ENCODE data around the gene DDA1. TPM values are rescaled to one million over a fixed set of nuclear protein-coding genes. Genes with fewer than 3 reads are reported as not detected.

The DDA1 gene
- 10 to 100 TPM; 31.6 to 41.9 (median 39.5) TPM for total RNA-seq
- 10 to 100 TPM; 19.7 to 30.9 TPM for polyA plus RNA-seq
- 35.0 reads per million, percentile 63 among the genes with 10 or more reads in this experiment for total RNA-seq

- POLR2A ChIA-PET = interaction anchor here (0.6 to 5.8 kb wide), 14 partner anchors 12 to 1223 kb away, joined by 3 to 56 read pairs (median 4); partner anchors contain the start of genes ANO8, BABAM1, GTPBP3 and MVB12A
- H3K27ac ChIP-seq (ENCODE audit: low read depth, low read length) = peak within 1 kb of the TSS; percentile 87
- peak within 1 kb of the TSS; percentile 91 to 98 (median 94) for H3K27ac Mint-ChIP-seq
- ATAC-seq (peak; percentile 92), DNase-seq (peak; percentile 81 to 100 (median 99))
- CTCF ChIA-PET = interaction anchor here (0.5 to 1.9 kb wide), 7 partner anchors 16 to 80 kb away, joined by 3 to 8 read pairs (median 5); partner anchors contain the start of gene BABAM1
- H3K27me3 ChIP-seq (ENCODE audit: control insufficient read depth in 2 of 2, insufficient read depth in 2 of 2, low read length in 2 of 2) = no peaks in the 10 kb centered on the region
- peaks cover 32 to 60% (median 50%) of the 10 kb centered on the region in 7 donors for H3K4me1 Mint-ChIP-seq
- H3K4me1 ChIP-seq (ENCODE audit: control insufficient read depth in 2 of 2, insufficient read depth in 2 of 2, low read length in 2 of 2) = peaks cover 22 to 28% of the 10 kb centered on the region in 2 donors
- H3K27me3 Mint-ChIP-seq = no peaks in the 10 kb centered on the region
- H3K9me3 Mint-ChIP-seq = no peaks in the 10 kb centered on the region
- H3K4me3 ChIP-seq (ENCODE audit: low read length) = peak within 1 kb of the TSS; percentile 86
- intact Hi-C loops (cut with micrococcal nuclease) = loop anchor here (1.0 to 10.0 kb wide), 13 partner anchors 17 to 1932 kb away; partner anchors contain the start of genes C19orf44 (in 2 of the 2), CALR3 (in 2 of the 2), GTPBP3 (in 2 of the 2) and HAUS8 (in 2 of the 2)
- H3K9me3 ChIP-seq (ENCODE audit: control insufficient read depth in 2 of 3, low read length in 3 of 3) = no peaks in the 10 kb centered on the region
- peaks cover 0 to 8% (median 0%) of the 10 kb centered on the region in 5 donors for H3K36me3 Mint-ChIP-seq
- H3K4me3 Mint-ChIP-seq = peak within 1 kb of the TSS; percentile 91 to 100 (median 97)
- peaks cover 0 to 29% (median 9%) of the 10 kb centered on the region in 3 experiments for H3K36me3 ChIP-seq (ENCODE audit: control insufficient read depth in 2 of 3, insufficient read depth in 3 of 3, low read length in 3 of 3)
These were observed at the start of gene DDA1 for GRCh38 chr19:17309198-17309964. Gene DDA1 (plus strand): TSS chr19:17309563. CDS start chr19:17309655, 92 bp downstream.

GRCh38 chr19:17259934-17260333 lies 49.4 kb upstream of the DDA1 start:
- Mint-ChIP-seq H3K4me1 (peaks cover 5 to 14% (median 13%) of the 10 kb centered on the region in 7 donors), H3K36me3 (no peaks in the 10 kb centered on the region), H3K4me3 (no peak overlapping the region), H3K27ac (no peak overlapping the region), H3K27me3 (no peaks in the 10 kb centered on the region), H3K9me3 (no peaks in the 10 kb centered on the region)
- intact Hi-C loops (cut with micrococcal nuclease) = loop anchor here (1.0 to 2.0 kb wide), 3 partner anchors 13 to 131 kb away; no protein-coding TSS in a partner anchor
- H3K9me3 ChIP-seq (ENCODE audit: control insufficient read depth in 2 of 3, low read length in 3 of 3) = no peaks in the 10 kb centered on the region
- no peak overlapping the region for H3K27ac ChIP-seq (ENCODE audit: low read depth, low read length)
- H3K27me3 ChIP-seq (ENCODE audit: control insufficient read depth in 2 of 2, insufficient read depth in 2 of 2, low read length in 2 of 2) = no peaks in the 10 kb centered on the region
- ChIA-PET CTCF (interaction anchor here (0.6 to 6.0 kb wide), 10 partner anchors 23 to 893 kb away, joined by 3 to 36 read pairs (median 3); partner anchors contain the start of gene ANKLE1), POLR2A (interaction anchor here (0.6 to 3.5 kb wide), 5 partner anchors 12 to 111 kb away, joined by 3 to 11 read pairs (median 3); partner anchors contain the start of gene ANKLE1)
- no peak for ATAC-seq
- H3K4me3 ChIP-seq (ENCODE audit: low read length) = no peak overlapping the region
- no peaks in the 10 kb centered on the region for H3K36me3 ChIP-seq (ENCODE audit: control insufficient read depth in 2 of 3, insufficient read depth in 3 of 3, low read length in 3 of 3)
- H3K4me1 ChIP-seq (ENCODE audit: control insufficient read depth in 2 of 2, insufficient read depth in 2 of 2, low read length in 2 of 2) = peaks cover 0 to 6% of the 10 kb centered on the region in 2 donors
- DNase-seq = no peak

DNA sequence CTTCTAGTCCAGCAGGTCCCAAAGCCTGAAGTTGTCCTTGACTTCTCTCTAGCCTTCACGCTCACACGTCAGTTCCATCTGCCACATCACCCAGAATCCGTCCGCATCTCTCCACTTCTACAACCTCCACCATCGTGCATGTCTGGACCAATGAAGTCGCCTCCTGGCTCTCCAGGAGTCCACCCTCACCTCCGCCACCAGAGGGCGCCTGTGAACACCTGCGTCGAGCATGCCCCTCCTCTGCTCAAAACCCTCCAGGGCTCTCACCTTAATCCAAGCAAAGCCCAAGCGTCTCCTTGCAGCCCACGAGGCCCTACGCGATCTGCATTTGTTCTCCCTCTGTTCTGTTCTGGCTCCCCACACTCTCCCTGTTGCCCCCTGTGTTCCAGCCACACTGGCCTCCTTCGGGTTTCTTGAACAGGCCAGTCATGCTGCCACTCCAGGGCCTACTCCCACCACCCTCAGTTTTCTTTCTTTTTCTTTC lies 48.5 kb upstream of the DDA1 start:
- ChIA-PET CTCF (interaction anchor here (0.6 to 6.0 kb wide), 9 partner anchors 22 to 894 kb away, joined by 3 to 36 read pairs (median 3); partner anchors contain the start of gene ANKLE1), POLR2A (interaction anchor here (3.5 kb wide), 1 partner anchor 21 kb away, joined by 11 read pairs; the partner anchor contains the start of gene ANKLE1)
- Mint-ChIP-seq H3K27me3 (no peaks in the 10 kb centered on the region), H3K36me3 (no peaks in the 10 kb centered on the region), H3K27ac (peak overlapping the region in 3 of 9 donors; percentile 2 to 82 (median 24)), H3K4me1 (peaks cover 5 to 14% (median 13%) of the 10 kb centered on the region in 7 donors), H3K4me3 (no peak overlapping the region), H3K9me3 (no peaks in the 10 kb centered on the region)
- H3K27ac ChIP-seq (ENCODE audit: low read depth, low read length) = no peak overlapping the region
- no peaks in the 10 kb centered on the region for H3K36me3 ChIP-seq (ENCODE audit: control insufficient read depth in 2 of 3, insufficient read depth in 3 of 3, low read length in 3 of 3)
- H3K27me3 ChIP-seq (ENCODE audit: control insufficient read depth in 2 of 2, insufficient read depth in 2 of 2, low read length in 2 of 2) = no peaks in the 10 kb centered on the region
- ATAC-seq (peak; percentile 100), DNase-seq (peak; percentile 76 to 90 (median 86))
- H3K4me3 ChIP-seq (ENCODE audit: low read length) = no peak overlapping the region
- intact Hi-C loops (cut with micrococcal nuclease) = loop anchor here (1.0 to 2.0 kb wide), 6 partner anchors 14 to 194 kb away; no protein-coding TSS in a partner anchor
- H3K4me1 ChIP-seq (ENCODE audit: control insufficient read depth in 2 of 2, insufficient read depth in 2 of 2, low read length in 2 of 2) = peaks cover 0 to 10% of the 10 kb centered on the region in 2 donors
- H3K9me3 ChIP-seq (ENCODE audit: control insufficient read depth in 2 of 3, low read length in 3 of 3) = no peaks in the 10 kb centered on the region

DNA sequence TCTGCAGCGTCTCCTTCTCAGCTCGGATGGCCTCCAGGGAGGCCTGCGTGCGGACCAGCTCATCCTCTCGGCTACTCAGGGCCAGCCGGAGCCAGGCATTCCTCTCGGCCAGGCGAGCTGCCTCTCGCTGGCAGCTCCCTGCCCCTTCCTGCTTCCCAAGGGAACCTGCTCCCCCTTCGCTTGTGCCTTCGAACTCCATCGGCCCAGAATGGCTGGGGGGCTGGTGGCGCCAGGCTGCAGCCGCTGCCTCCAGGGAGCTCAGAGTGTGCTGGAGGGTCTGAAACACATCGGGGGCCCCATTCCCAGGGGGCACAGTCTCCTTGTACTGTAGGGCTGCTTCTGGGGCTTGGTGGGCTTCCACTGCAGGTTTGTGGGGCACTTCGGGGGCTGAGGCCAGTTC lies 46.8 kb upstream of the DDA1 start:
- CTCF ChIA-PET = interaction anchor here (0.7 to 6.0 kb wide), 4 partner anchors 20 to 962 kb away, joined by 3 to 36 read pairs (median 6); partner anchors contain the start of gene ANKLE1
- Mint-ChIP-seq H3K36me3 (no peaks in the 10 kb centered on the region), H3K4me3 (no peak overlapping the region), H3K27me3 (peaks cover 0 to 2% (median 0%) of the 10 kb centered on the region in 5 donors), H3K4me1 (peaks cover 6 to 25% (median 19%) of the 10 kb centered on the region in 7 donors), H3K27ac (peak overlapping the region in 1 of 9 donors; percentile 48), H3K9me3 (peaks cover 0 to 4% (median 0%) of the 10 kb centered on the region in 11 donors)
- ATAC-seq (no peak), DNase-seq (no peak)
- POLR2A ChIA-PET = no interaction called here
- no peak overlapping the region for H3K27ac ChIP-seq (ENCODE audit: low read depth, low read length)
- intact Hi-C loops (cut with micrococcal nuclease) = no loop called here
- H3K9me3 ChIP-seq (ENCODE audit: control insufficient read depth in 2 of 3, low read length in 3 of 3) = no peaks in the 10 kb centered on the region
- H3K4me1 ChIP-seq (ENCODE audit: control insufficient read depth in 2 of 2, insufficient read depth in 2 of 2, low read length in 2 of 2) = peaks cover 0 to 10% of the 10 kb centered on the region in 2 donors
- no peak overlapping the region for H3K4me3 ChIP-seq (ENCODE audit: low read length)
- no peaks in the 10 kb centered on the region for H3K36me3 ChIP-seq (ENCODE audit: control insufficient read depth in 2 of 3, insufficient read depth in 3 of 3, low read length in 3 of 3)
- no peaks in the 10 kb centered on the region for H3K27me3 ChIP-seq (ENCODE audit: control insufficient read depth in 2 of 2, insufficient read depth in 2 of 2, low read length in 2 of 2)

DNA sequence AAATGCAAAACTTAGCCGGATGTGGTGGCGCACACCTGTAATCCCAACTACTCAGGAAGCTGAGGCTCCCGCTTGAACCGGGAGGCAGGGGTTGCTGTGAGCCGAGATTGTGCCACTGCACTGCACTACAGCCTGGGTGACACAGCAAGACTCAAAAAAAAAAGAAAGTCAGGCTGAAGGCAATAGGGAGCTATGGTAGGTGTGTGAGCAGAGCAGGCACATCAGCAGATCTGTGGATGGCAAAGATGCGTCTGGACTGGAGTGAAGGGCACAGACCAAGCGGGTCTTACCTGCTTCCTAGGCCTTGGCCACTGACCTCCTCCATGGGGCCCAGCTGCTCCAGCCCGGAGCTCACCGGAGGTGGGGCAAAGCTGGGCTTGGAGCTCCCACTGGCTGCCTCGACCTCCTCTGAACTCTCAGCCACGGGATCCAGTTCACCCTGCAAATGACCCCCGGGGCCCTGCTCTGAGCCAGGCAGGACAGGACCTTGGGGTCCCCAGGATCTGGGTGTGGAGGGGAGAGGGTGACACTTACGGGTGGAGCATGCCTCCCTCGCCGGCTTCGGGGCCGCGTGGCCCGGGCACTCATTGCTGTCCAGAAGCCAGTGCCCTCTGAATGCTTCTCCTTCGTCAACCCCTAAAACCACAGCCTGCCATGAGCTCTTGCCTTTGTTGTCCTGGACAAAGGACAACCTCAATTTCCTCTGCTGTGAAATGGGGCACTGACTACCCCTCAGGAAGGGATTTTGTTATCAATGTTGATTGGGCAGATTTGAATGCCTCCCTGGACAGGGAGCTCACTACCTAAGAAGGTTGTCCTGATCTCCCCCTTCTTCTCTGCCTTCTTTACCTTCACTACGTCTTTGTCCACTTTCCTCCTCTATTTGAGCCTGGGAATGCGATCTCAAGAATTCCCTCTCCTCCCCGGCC lies 45.4 kb upstream of the DDA1 start:
- H3K27ac ChIP-seq (ENCODE audit: low read depth, low read length) = no peak overlapping the region
- H3K27me3 ChIP-seq (ENCODE audit: control insufficient read depth in 2 of 2, insufficient read depth in 2 of 2, low read length in 2 of 2) = no peaks in the 10 kb centered on the region
- peaks cover 0 to 3% (median 0%) of the 10 kb centered on the region in 3 experiments for H3K36me3 ChIP-seq (ENCODE audit: control insufficient read depth in 2 of 3, insufficient read depth in 3 of 3, low read length in 3 of 3)
- intact Hi-C loops (cut with micrococcal nuclease) = no loop called here
- no peaks in the 10 kb centered on the region for H3K36me3 Mint-ChIP-seq
- peaks cover 0 to 4% (median 0%) of the 10 kb centered on the region in 11 donors for H3K9me3 Mint-ChIP-seq
- H3K4me3 ChIP-seq (ENCODE audit: low read length) = no peak overlapping the region
- H3K4me3 Mint-ChIP-seq = peak overlapping the region in 2 of 10 donors; percentile 38 to 52
- H3K4me1 Mint-ChIP-seq = peaks cover 13 to 32% (median 26%) of the 10 kb centered on the region in 7 donors
- ChIA-PET CTCF (interaction anchor here (1.1 to 1.3 kb wide), 2 partner anchors 29 to 192 kb away, joined by 4 read pairs; no protein-coding TSS in a partner anchor), POLR2A (interaction anchor here (0.6 to 1.8 kb wide), 7 partner anchors 8 to 480 kb away, joined by 3 to 6 read pairs (median 4); partner anchors contain the start of gene USE1)
- H3K27me3 Mint-ChIP-seq = peaks cover 0 to 2% (median 0%) of the 10 kb centered on the region in 5 donors
- H3K27ac Mint-ChIP-seq = peak overlapping the region in 7 of 9 donors; percentile 0 to 82 (median 47)
- no peak for DNase-seq
- peaks cover 6 to 18% of the 10 kb centered on the region in 2 donors for H3K4me1 ChIP-seq (ENCODE audit: control insufficient read depth in 2 of 2, insufficient read depth in 2 of 2, low read length in 2 of 2)
- no peaks in the 10 kb centered on the region for H3K9me3 ChIP-seq (ENCODE audit: control insufficient read depth in 2 of 3, low read length in 3 of 3)
- ATAC-seq = no peak

All from naive thymus-derived CD4-positive, alpha-beta T cell (primary cell).